ENCODE measurements around the gene KRT80. TPM values are rescaled to one million over a fixed set of nuclear protein-coding genes. Genes with fewer than 3 reads are reported as not detected.

KRT80 gene
- polyA plus RNA-seq, 1 donor (not counting 4 experiments of a cell fraction or from before 2014, with no cell fraction given): 4.1 TPM

DNA sequence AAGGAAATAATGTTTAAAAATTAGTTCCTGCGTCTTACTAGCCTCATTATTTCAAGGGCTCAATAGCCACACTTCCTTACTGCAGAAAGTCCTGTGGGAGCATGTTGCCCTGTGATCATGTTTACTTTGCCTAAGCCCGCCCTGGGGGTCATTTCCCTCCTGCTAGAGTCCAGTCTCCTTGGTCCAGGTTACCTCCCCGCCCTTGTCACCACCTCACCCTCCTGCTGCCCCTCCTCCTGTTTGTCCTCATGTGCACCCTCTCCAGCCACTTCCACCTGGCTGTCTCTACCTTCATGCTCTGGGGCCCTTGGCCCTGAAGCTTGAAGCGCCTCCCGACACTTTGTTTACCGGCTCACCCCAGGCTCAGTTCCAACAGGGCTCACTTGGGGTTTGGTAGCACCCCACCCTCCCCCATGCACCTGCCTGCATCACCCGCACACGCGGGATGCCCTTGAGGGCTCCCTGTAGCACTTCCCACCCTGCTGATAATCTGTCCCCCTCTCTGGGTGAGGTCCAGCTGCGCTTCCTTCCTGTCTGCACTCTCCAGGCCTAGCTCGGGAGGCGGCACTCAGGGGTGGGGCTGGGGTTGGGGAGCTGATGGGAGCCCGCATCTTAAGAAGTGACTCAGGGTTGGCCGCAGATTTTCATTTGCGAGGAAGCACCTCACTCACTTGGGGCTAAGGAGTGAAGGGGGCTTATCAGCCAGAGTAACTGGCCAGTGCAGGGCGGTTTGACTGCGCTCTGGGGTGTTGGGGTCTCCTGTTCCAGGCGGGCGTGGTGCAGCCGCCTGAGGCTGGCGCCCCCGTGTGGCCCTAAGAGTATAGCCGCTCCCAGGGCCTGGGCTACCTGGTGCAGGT is 72.2 kb downstream of the KRT80 start:
- Histone ChIP-seq H3K36me3 (ENCODE audit: control insufficient read depth in 2 of 2, extremely low read depth in 1 of 2, insufficient read depth in 2 of 2, low read length in 2 of 2) (no peaks in the 10 kb centered on the region), H3K79me2 (ENCODE audit: control insufficient read depth, insufficient read depth, low read length) (no peaks in the 10 kb centered on the region), H3K4me3 (ENCODE audit: control insufficient read depth in 2 of 3, extremely low read depth in 1 of 3, insufficient read depth in 2 of 3, low read depth in 1 of 3, low read length in 3 of 3) (no peak overlapping the region), H3K4me2 (ENCODE audit: control insufficient read depth, extremely low read depth, insufficient read depth, low read depth, low read length) (no peak overlapping the region), H3K27ac (ENCODE audit: control insufficient read depth, insufficient read depth, low read length) (no peak overlapping the region), H3K4me1 (ENCODE audit: control insufficient read depth, extremely low read depth, insufficient read depth, low read length) (peaks cover 44% of the 10 kb centered on the region), H2AFZ (ENCODE audit: control insufficient read depth, low read length) (no peak overlapping the region), H4K20me1 (ENCODE audit: control insufficient read depth, extremely low read depth, insufficient read depth, low read length) (no peaks in the 10 kb centered on the region), H3K27me3 (ENCODE audit: control insufficient read depth, extremely low read depth, insufficient read depth, low read length) (peaks cover 2% of the 10 kb centered on the region), H3K9ac (ENCODE audit: control insufficient read depth, extremely low read depth, insufficient read depth, low read length) (no peak overlapping the region), H3K9me3 (ENCODE audit: control insufficient read depth, low read depth, low read length) (no peaks in the 10 kb centered on the region), H3K9me1 (ENCODE audit: control insufficient read depth, extremely low read depth, insufficient read depth, low read length) (no peaks in the 10 kb centered on the region)
- dilution Hi-C loops (cut with MboI; ENCODE audit: extremely low pct_ligation_motif_present, low sequenced_read_pairs): no loop called here
- FAIRE-seq (no peak), DNase-seq (ENCODE audit: low read depth, low spot score) (no peak)
- TF ChIP-seq EZH2 (IDR thresholded peaks at IDR 0.05; ENCODE audit: low read length): no peak
- TF ChIP-seq, protein P1, sequence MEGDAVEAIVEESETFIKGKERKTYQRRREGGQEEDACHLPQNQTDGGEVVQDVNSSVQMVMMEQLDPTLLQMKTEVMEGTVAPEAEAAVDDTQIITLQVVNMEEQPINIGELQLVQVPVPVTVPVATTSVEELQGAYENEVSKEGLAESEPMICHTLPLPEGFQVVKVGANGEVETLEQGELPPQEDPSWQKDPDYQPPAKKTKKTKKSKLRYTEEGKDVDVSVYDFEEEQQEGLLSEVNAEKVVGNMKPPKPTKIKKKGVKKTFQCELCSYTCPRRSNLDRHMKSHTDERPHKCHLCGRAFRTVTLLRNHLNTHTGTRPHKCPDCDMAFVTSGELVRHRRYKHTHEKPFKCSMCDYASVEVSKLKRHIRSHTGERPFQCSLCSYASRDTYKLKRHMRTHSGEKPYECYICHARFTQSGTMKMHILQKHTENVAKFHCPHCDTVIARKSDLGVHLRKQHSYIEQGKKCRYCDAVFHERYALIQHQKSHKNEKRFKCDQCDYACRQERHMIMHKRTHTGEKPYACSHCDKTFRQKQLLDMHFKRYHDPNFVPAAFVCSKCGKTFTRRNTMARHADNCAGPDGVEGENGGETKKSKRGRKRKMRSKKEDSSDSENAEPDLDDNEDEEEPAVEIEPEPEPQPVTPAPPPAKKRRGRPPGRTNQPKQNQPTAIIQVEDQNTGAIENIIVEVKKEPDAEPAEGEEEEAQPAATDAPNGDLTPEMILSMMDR (optimal IDR thresholded peaks at IDR 0.05 in 1 of 3, IDR thresholded peaks at IDR 0.05 in 1 of 3, conservative IDR thresholded peaks at IDR 0.05 in 1 of 3; ENCODE audit: extremely low read depth in 1 of 3, insufficient read depth in 2 of 3, low read length in 3 of 3): peak; percentile 44 to 67 (median 65)

Other genes with a start within 250 kb of the KRT80 start
- gene ACVR1B, start 240.3 kb downstream of the KRT80 start, polyA plus RNA-seq: 11.8 to 15.3 TPM (median 12.7 TPM) in 3 replicates
- gene TAMALIN, start 185.1 kb downstream of the KRT80 start, polyA plus RNA-seq: 0.54 to 0.86 TPM (median 0.56 TPM) in 3 replicates
- 0.69 to 7.8 TPM (median 3.9 TPM) in 3 replicates for gene NR4A1, start 140.6 kb downstream of the KRT80 start, polyA plus RNA-seq
- 62.7 to 74.7 TPM (median 73.9 TPM) in 3 replicates for gene ATG101, start 122.0 kb downstream of the KRT80 start, polyA plus RNA-seq
- not detected in 3 replicates for gene SMIM41, start 112.3 kb downstream of the KRT80 start, polyA plus RNA-seq
- 112 to 224 TPM (median 117 TPM) in 3 replicates for gene KRT7, start 41.2 kb upstream of the KRT80 start, polyA plus RNA-seq
- 0.03 TPM in 1 of 3 replicates, not detected in the others for gene KRT86, start 82.6 kb upstream of the KRT80 start, polyA plus RNA-seq
- gene KRT81, start 99.5 kb upstream of the KRT80 start, polyA plus RNA-seq: 0.03 to 0.15 TPM in 2 of 3 replicates, not detected in the other
- not detected in 3 replicates for gene KRT83, start 129.4 kb upstream of the KRT80 start, polyA plus RNA-seq
- gene KRT85, start 175.5 kb upstream of the KRT80 start, polyA plus RNA-seq: not detected in 3 replicates
- gene KRT84, start 193.6 kb upstream of the KRT80 start, polyA plus RNA-seq: 0.05 to 0.13 TPM (median 0.10 TPM) in 3 replicates
- gene KRT82, start 214.3 kb upstream of the KRT80 start, polyA plus RNA-seq: 0.03 TPM in 1 of 3 replicates, not detected in the others
- 59.4 to 151 TPM (median 60.5 TPM) in 3 replicates for gene KRT75, start 242.4 kb upstream of the KRT80 start, polyA plus RNA-seq